Measurements from ENCODE around the gene FBXO11. TPM values are rescaled to one million over a fixed set of nuclear protein-coding genes. Genes with fewer than 3 reads are reported as not detected.
A peak's percentile ranks its signal among the peaks of the same experiment; 100 is the strongest.

FBXO11 gene
- total and polyA plus RNA-seq, 11 donors: 19.7 to 52.4 (median 33.2) TPM

- H3K4me1 ChIP-seq: peaks cover 0 to 40% (median 27%) of the 10 kb centered on the region in 12 donors
- no peak overlapping the region for H3K4me3 ChIP-seq
- no peaks in the 10 kb centered on the region for H3K9me3 ChIP-seq
- WGBS, 4 donors: 88 to 93% (median 90%) methylated on average over 3 of the region's 3 CpGs
- peaks cover 0 to 19% (median 17%) of the 10 kb centered on the region in 9 donors for H3K36me3 ChIP-seq
- TF ChIP-seq CTCF (IDR thresholded peaks at IDR 0.05) (no peak), POLR2A (IDR thresholded peaks at IDR 0.05) (no peak)
- H3K27ac ChIP-seq: no peak overlapping the region
- DNase-seq (no peak), ATAC-seq (peak in 1 of 4 donors; percentile 29)
- intact Hi-C loops (cut with DNase I): loop anchor here in 2 of 10 donors (10.0 kb wide), 2 partner anchors 52 to 62 kb away; partner anchors contain the start of gene FBXO11 (in 1 of the 2)
- no peaks in the 10 kb centered on the region for H3K27me3 ChIP-seq
Measured at GRCh38 chr2:47842846-47843245, 63.5 kb downstream of the FBXO11 start.

GRCh38 chr2:47838686-47839085, 67.6 kb downstream of the FBXO11 start:
- no peak overlapping the region for H3K27ac ChIP-seq
- ATAC-seq (no peak), DNase-seq (no peak)
- intact Hi-C loops (cut with DNase I): no loop called here
- WGBS, 4 donors: 82 to 87% (median 85%) methylated on average over 4 of the region's 4 CpGs
- TF ChIP-seq CTCF (IDR thresholded peaks at IDR 0.05): no peak
- no peak for TF ChIP-seq POLR2A (IDR thresholded peaks at IDR 0.05)
- no peaks in the 10 kb centered on the region for H3K9me3 ChIP-seq
- H3K4me3 ChIP-seq: no peak overlapping the region
- no peaks in the 10 kb centered on the region for H3K27me3 ChIP-seq
- peaks cover 0 to 16% (median 5%) of the 10 kb centered on the region in 12 donors for H3K4me1 ChIP-seq
- H3K36me3 ChIP-seq: peaks cover 0 to 60% (median 59%) of the 10 kb centered on the region in 9 donors

- no peak overlapping the region for H3K27ac ChIP-seq
- H3K4me3 ChIP-seq: no peak overlapping the region
- WGBS, 4 donors: 98 to 99% (median 98%) methylated on average over 1 of the region's 1 CpG
- peaks cover 0 to 11% (median 1%) of the 10 kb centered on the region in 12 donors for H3K4me1 ChIP-seq
- intact Hi-C loops (cut with DNase I): no loop called here
- TF ChIP-seq POLR2A (IDR thresholded peaks at IDR 0.05) (no peak), CTCF (IDR thresholded peaks at IDR 0.05) (no peak)
- no peaks in the 10 kb centered on the region for H3K9me3 ChIP-seq
- no peak for ATAC-seq
- DNase-seq: no peak
- H3K27me3 ChIP-seq: no peaks in the 10 kb centered on the region
- peaks cover 0 to 65% (median 63%) of the 10 kb centered on the region in 9 donors for H3K36me3 ChIP-seq
Measured at GRCh38 chr2:47838249-47838648, 68.0 kb downstream of the FBXO11 start.

GRCh38 chr2:47833516-47833968, 72.8 kb downstream of the FBXO11 start:
- no peak overlapping the region for H3K27ac ChIP-seq
- H3K9me3 ChIP-seq: no peaks in the 10 kb centered on the region
- no peak overlapping the region for H3K4me3 ChIP-seq
- H3K36me3 ChIP-seq: peaks cover 0 to 100% (median 99%) of the 10 kb centered on the region in 9 donors
- no peaks in the 10 kb centered on the region for H3K4me1 ChIP-seq
- 94 to 97% (median 95%) methylated on average over 2 of the region's 2 CpGs for WGBS, 4 donors
- no peak for TF ChIP-seq CTCF (IDR thresholded peaks at IDR 0.05)
- TF ChIP-seq POLR2A (IDR thresholded peaks at IDR 0.05): no peak
- intact Hi-C loops (cut with DNase I): no loop called here
- DNase-seq: no peak
- no peaks in the 10 kb centered on the region for H3K27me3 ChIP-seq
- no peak for ATAC-seq

All from heart left ventricle (tissue), 16 donors.